Colonic mucosa (tissue), 4 donors: Measurements from ENCODE around the gene ADGRV1. TPM values are rescaled to one million over a fixed set of nuclear protein-coding genes. Genes with fewer than 3 reads are reported as not detected.
"Not testable (repeated sequence)": the region's sequence is repeated elsewhere in the genome, so short reads cannot be mapped to it uniquely, and the experiment has no call there.

Experiments used
- DNase-seq: peaks from one replicate; pipeline ENCODE4 v3.0.0-alpha.2; 2020
- H3K27ac ChIP-seq: fragments of 200-600 bp; one replicate; pipeline ENCODE4 v1.8.0; 2021
- H3K27me3 ChIP-seq: fragments of 200-600 bp; one replicate; pipeline ENCODE4 v1.8.0; 2021
- H3K36me3 ChIP-seq: fragments of 200-600 bp; one replicate; pipeline ENCODE4 v1.8.0; 2021
- H3K4me1 ChIP-seq: fragments of 200-600 bp; one replicate; pipeline ENCODE4 v1.8.0; 2021; ENCODE audit warnings: mild to moderate bottlenecking
- H3K4me3 ChIP-seq: fragments of 200-600 bp; one replicate; pipeline ENCODE4 v1.8.0; 2021
- H3K9ac ChIP-seq, 2 donors: one replicate each; pipeline ENCODE4 v1.7.0; 2013; ENCODE audit warnings: control low read depth in 2 of 2, low read depth in 2 of 2, low read length in 2 of 2
- H3K9me3 ChIP-seq: fragments of 200-600 bp; one replicate; pipeline ENCODE4 v1.8.0; 2021
- intact Hi-C: fragments of 100-400 bp; cut with DNase I; formaldehyde crosslinking; loops from one replicate; pipeline ENCODE4 v1.14.1; 2022
- total RNA-seq, 2 donors: library from RNA; stranded (reverse); fragmentation: NEBNext Ultra II Directional in 1 of 2; extraction: Animal tissue kit (Norgen Biotek cat#: 25700) in 1 of 2; gene quantifications; one replicate each; pipeline ENCODE4 v1.2.1, GENCODE V29; 2021
- TF ChIP-seq, protein P1 (sequence below): fragments of 200-600 bp; IDR thresholded peaks from one replicate; pipeline ENCODE4 v1.8.0; 2022; ENCODE audit warnings: antibody characterized with exemption, mild to moderate bottlenecking
- donor health status: healthy.
- donor health status: DM: no; HTN: no; CAD: no.
- donor health status: DM: no; HTN: no; CAD: no.

The ADGRV1 gene
- total RNA-seq, 2 donors from 2014 or later = 5.1 to 12.9 TPM

GRCh38 chr5:90803876-90804275, 245.3 kb downstream of the ADGRV1 start:
- intact Hi-C loops = no loop called here

DNA sequence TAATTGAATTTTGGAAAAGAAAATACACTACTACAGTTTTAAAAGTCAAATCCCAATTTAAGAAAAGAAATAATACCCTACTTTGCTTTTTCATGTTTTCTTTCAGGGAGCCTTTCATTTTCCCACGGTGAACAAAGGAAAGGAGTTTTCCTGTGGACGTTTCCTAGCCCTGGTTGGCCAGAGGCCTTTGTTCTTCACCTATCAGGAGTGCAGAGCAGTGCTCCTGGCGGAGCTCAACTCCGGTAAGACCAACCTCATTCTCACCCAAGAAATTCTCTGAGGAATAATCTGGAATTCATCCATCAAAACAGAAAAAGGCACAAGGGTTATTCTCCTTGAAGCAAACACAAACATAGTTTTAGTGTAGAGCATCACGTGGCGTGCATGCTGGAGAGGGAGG, 248.9 kb downstream of the ADGRV1 start:
- TF ChIP-seq, protein P1, sequence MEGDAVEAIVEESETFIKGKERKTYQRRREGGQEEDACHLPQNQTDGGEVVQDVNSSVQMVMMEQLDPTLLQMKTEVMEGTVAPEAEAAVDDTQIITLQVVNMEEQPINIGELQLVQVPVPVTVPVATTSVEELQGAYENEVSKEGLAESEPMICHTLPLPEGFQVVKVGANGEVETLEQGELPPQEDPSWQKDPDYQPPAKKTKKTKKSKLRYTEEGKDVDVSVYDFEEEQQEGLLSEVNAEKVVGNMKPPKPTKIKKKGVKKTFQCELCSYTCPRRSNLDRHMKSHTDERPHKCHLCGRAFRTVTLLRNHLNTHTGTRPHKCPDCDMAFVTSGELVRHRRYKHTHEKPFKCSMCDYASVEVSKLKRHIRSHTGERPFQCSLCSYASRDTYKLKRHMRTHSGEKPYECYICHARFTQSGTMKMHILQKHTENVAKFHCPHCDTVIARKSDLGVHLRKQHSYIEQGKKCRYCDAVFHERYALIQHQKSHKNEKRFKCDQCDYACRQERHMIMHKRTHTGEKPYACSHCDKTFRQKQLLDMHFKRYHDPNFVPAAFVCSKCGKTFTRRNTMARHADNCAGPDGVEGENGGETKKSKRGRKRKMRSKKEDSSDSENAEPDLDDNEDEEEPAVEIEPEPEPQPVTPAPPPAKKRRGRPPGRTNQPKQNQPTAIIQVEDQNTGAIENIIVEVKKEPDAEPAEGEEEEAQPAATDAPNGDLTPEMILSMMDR = no peak
- Histone ChIP-seq H3K9me3 (no peaks in the 10 kb centered on the region), H3K27ac (no peak overlapping the region), H3K36me3 (no peaks in the 10 kb centered on the region), H3K9ac (no peak overlapping the region), H3K27me3 (no peaks in the 10 kb centered on the region), H3K4me3 (no peak overlapping the region), H3K4me1 (no peaks in the 10 kb centered on the region)
- no peak for DNase-seq
- intact Hi-C loops = no loop called here

More at GRCh38 chr5:90803876-90804275, 245.3 kb downstream of the ADGRV1 start:
- no peaks in the 10 kb centered on the region for H3K36me3 ChIP-seq
- H3K4me1 ChIP-seq = no peaks in the 10 kb centered on the region
- no peak for DNase-seq
- H3K27me3 ChIP-seq = no peaks in the 10 kb centered on the region
- H3K4me3 ChIP-seq = no peak overlapping the region
- H3K9me3 ChIP-seq = no peaks in the 10 kb centered on the region
- no peak overlapping the region for H3K27ac ChIP-seq
- TF ChIP-seq, protein P1 = no peak
- no peak overlapping the region for H3K9ac ChIP-seq

DNA sequence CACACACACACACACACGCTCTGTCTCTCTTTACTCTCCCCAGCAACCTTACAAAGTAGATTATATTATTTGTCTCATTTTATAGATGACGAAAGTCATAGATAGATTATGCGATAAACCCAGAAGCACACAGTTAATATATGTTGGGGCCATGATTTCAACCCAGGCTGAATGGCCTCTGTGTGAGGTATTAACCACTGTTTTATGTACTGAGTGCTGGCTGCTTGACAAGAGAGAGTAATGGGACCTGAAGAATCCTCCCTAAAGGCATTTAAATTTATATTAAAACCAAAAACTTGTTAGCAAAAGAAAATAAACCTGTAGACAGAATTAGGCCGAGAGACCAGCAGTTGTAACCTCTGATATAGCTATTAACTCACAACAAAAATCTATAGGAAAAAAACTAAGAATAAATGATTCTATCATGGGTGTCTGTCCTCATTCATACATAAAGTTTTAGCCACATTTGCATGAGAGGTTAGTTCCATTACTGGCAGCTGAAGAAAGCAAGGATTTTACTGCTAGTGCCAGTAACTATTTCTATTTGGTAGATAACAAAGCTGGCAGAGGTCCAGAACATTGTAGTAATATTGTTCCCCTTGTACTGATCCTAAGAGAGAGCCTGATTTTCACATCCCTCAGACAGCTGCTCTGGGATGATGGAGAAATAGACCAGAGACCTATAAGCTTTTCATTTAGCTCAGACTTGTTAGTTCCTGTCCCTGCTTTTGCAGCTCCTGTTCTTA, 250.9 kb downstream of the ADGRV1 start:
- H3K4me3 ChIP-seq = no peak overlapping the region
- H3K36me3 ChIP-seq = no peaks in the 10 kb centered on the region
- TF ChIP-seq, protein P1 = no peak
- no peaks in the 10 kb centered on the region for H3K27me3 ChIP-seq
- H3K9ac ChIP-seq = no peak overlapping the region
- no peaks in the 10 kb centered on the region for H3K9me3 ChIP-seq
- no peaks in the 10 kb centered on the region for H3K4me1 ChIP-seq
- H3K27ac ChIP-seq = no peak overlapping the region
- no peak for DNase-seq
- intact Hi-C loops = no loop called here

- intact Hi-C loops = no loop called here
- TF ChIP-seq, protein P1 = no peak
- Histone ChIP-seq H3K4me3 (no peak overlapping the region), H3K9me3 (no peaks in the 10 kb centered on the region), H3K4me1 (no peaks in the 10 kb centered on the region), H3K27me3 (no peaks in the 10 kb centered on the region), H3K36me3 (no peaks in the 10 kb centered on the region), H3K9ac (no peak overlapping the region), H3K27ac (no peak overlapping the region)
- no peak for DNase-seq
Measured at GRCh38 chr5:90810211-90810610, 251.6 kb downstream of the ADGRV1 start.

DNA sequence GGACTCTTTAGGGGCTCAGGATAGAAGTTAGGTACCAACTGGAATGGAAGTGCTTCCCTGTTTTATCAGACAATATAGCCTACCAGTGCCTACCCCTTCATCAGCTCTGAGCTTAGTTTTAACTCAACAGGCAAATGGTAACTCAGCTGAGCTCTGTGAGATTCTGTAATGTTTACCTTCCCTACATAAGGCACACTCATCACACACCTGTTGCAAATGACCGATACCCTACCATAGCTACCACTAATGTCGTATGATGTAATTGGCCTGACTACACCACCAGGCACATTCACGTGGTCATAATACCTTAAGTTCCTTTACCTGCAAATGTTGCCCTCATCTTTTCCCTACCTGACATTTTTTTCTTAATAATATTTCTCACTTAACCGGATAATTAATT, 254.8 kb downstream of the ADGRV1 start:
- TF ChIP-seq, protein P1 = no peak
- Histone ChIP-seq H3K9ac (no peak overlapping the region), H3K9me3 (no peaks in the 10 kb centered on the region), H3K4me3 (no peak overlapping the region), H3K36me3 (no peaks in the 10 kb centered on the region), H3K27ac (no peak overlapping the region), H3K4me1 (no peaks in the 10 kb centered on the region), H3K27me3 (no peaks in the 10 kb centered on the region)
- DNase-seq = no peak
- intact Hi-C loops = no loop called here

DNA sequence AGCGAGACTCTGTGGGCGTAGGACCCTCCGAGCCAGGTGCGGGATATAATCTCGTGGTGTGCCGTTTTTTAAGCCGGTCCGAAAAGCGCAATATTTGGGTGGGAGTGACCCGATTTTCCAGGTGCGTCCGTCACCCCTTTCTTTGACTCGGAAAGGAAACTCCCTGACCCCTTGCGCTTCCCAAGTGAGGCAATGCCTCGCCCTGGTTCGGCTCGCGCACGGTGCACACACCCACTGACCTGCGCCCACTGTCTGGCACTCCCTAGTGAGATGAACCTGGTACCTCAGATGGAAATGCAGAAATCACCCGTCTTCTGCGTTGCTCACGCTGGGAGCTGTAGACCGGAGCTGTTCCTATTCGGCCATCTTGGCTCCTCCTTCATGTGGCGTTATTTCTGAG, 263.5 kb downstream of the ADGRV1 start:
- H3K4me1 ChIP-seq, H3K27me3 ChIP-seq, intact Hi-C loops, H3K27ac ChIP-seq, H3K9me3 ChIP-seq, H3K9ac ChIP-seq, H3K4me3 ChIP-seq, DNase-seq, H3K36me3 ChIP-seq: not testable (repeated sequence)
